Occipital lobe (tissue), 2 donors: Measurements from ENCODE around the gene IQSEC2. TPM values are rescaled to one million over a fixed set of nuclear protein-coding genes. Genes with fewer than 3 reads are reported as not detected.

Experiments used
- DNase-seq: peaks from one replicate; lab custom pipeline; 2025; lab: John Stamatoyannopoulos, UW
- total RNA-seq: library from RNA; depleted of rRNA; stranded (reverse); fragments of >200 nt; gene quantifications from one replicate; pipeline ENCODE4 v1.2.3, GENCODE V29; 2014

IQSEC2 gene
- total RNA-seq, 1 donor from 2014 or later: 8.6 TPM

GRCh38 chrX:53268173-53268572, 13.2 kb downstream of the IQSEC2 start:
- DNase-seq: no peak

- DNase-seq: no peak
Observed at GRCh38 chrX:53266914-53267313, 14.5 kb downstream of the IQSEC2 start.

- DNase-seq: no peak
Observed at GRCh38 chrX:53265771-53266574, 15.4 kb downstream of the IQSEC2 start.

- DNase-seq: no peak
Observed at GRCh38 chrX:53263597-53264094, 17.7 kb downstream of the IQSEC2 start.

GRCh38 chrX:53262918-53263394, 18.4 kb downstream of the IQSEC2 start:
- DNase-seq: no peak

- DNase-seq: no peak
Observed at GRCh38 chrX:53262189-53262917, 19.0 kb downstream of the IQSEC2 start.

GRCh38 chrX:53261355-53261972, 19.9 kb downstream of the IQSEC2 start:
- DNase-seq: no peak

- no peak for DNase-seq
Observed at GRCh38 chrX:53260836-53261235, 20.5 kb downstream of the IQSEC2 start.

- DNase-seq: no peak
Observed at GRCh38 chrX:53257670-53258423, 23.5 kb downstream of the IQSEC2 start.

GRCh38 chrX:53257166-53257565, 24.2 kb downstream of the IQSEC2 start:
- no peak for DNase-seq

- DNase-seq: no peak
Observed at GRCh38 chrX:53256446-53257041, 24.8 kb downstream of the IQSEC2 start.

GRCh38 chrX:53255738-53256191, 25.6 kb downstream of the IQSEC2 start:
- no peak for DNase-seq

GRCh38 chrX:53254570-53255461, 26.6 kb downstream of the IQSEC2 start:
- DNase-seq: no peak

GRCh38 chrX:53253293-53254020, 27.9 kb downstream of the IQSEC2 start:
- DNase-seq: no peak

- DNase-seq: no peak
Observed at GRCh38 chrX:53251307-53251706, 30.1 kb downstream of the IQSEC2 start.

- DNase-seq: no peak
Observed at GRCh38 chrX:53250556-53250955, 30.8 kb downstream of the IQSEC2 start.

- no peak for DNase-seq
Observed at GRCh38 chrX:53249408-53250042, 31.9 kb downstream of the IQSEC2 start.

- no peak for DNase-seq
Observed at GRCh38 chrX:53247928-53248327, 33.5 kb downstream of the IQSEC2 start.

GRCh38 chrX:53246231-53246630, 35.2 kb downstream of the IQSEC2 start:
- DNase-seq: no peak
